GM12865 (cell line): ENCODE results near the gene TANC1.

Source experiments
- DNase-seq: peaks from one replicate; pipeline ENCODE4 v3.0.0; 2010; ENCODE audit warnings: low read depth
- H3K4me3 ChIP-seq: 2 replicates; pipeline ENCODE4 v1.5.1; 2011; ENCODE audit warnings: mild to moderate bottlenecking, low read depth, low read length, control low read depth
- CTCF ChIP-seq: IDR thresholded peaks from 2 replicates; pipeline ENCODE4 v1.5.1; 2011; ENCODE audit warnings: low read length, control low read depth, low read depth, inconsistent platforms; ENCODE audit not compliant: insufficient read depth; ENCODE audit errors: missing control alignments

Gene TANC1

GRCh38 chr2:158960193-158960592 lies 8.2 kb upstream of the TANC1 start:
- H3K4me3 ChIP-seq = no peak overlapping the region
- DNase-seq = no peak
- TF ChIP-seq CTCF = no peak

GRCh38 chr2:158962074-158962473 lies 6.4 kb upstream of the TANC1 start:
- DNase-seq = no peak
- no peak for TF ChIP-seq CTCF
- no peak overlapping the region for H3K4me3 ChIP-seq

GRCh38 chr2:158963071-158963470 lies 5.4 kb upstream of the TANC1 start:
- no peak for DNase-seq

GRCh38 chr2:158965107-158965506 lies 3.3 kb upstream of the TANC1 start:
- TF ChIP-seq CTCF = no peak
- no peak overlapping the region for H3K4me3 ChIP-seq
- DNase-seq = no peak

More at GRCh38 chr2:158963071-158963470, 5.4 kb upstream of the TANC1 start:
- TF ChIP-seq CTCF = no peak
- no peak overlapping the region for H3K4me3 ChIP-seq

- TF ChIP-seq CTCF = no peak
- no peak overlapping the region for H3K4me3 ChIP-seq
- no peak for DNase-seq
Observed at GRCh38 chr2:158965641-158966040, 2.8 kb upstream of the TANC1 start.

GRCh38 chr2:158966312-158966711 lies 2.1 kb upstream of the TANC1 start:
- H3K4me3 ChIP-seq = no peak overlapping the region
- TF ChIP-seq CTCF = no peak

GRCh38 chr2:158967114-158967730 lies 1.2 kb upstream of the TANC1 start:
- no peak for DNase-seq
- no peak for TF ChIP-seq CTCF
- no peak overlapping the region for H3K4me3 ChIP-seq

More at GRCh38 chr2:158966312-158966711, 2.1 kb upstream of the TANC1 start:
- no peak for DNase-seq
